Measurements from ENCODE around the gene RNF123. TPM values are rescaled to one million over a fixed set of nuclear protein-coding genes. Genes with fewer than 3 reads are reported as not detected.

The RNF123 gene
- total RNA-seq, 1 donor from 2014 or later: 33.1 TPM

- no peaks in the 10 kb centered on the region for H3K27me3 ChIP-seq
- no peak for TF ChIP-seq CTCF (IDR thresholded peaks at IDR 0.05)
- H3K4me3 ChIP-seq: no peak overlapping the region
- H3K4me1 ChIP-seq: peaks cover 2 to 4% of the 10 kb centered on the region in 2 donors
- intact Hi-C loops (cut with DNase I): no loop called here
- no peaks in the 10 kb centered on the region for H3K9me3 ChIP-seq
- H3K36me3 ChIP-seq: no peaks in the 10 kb centered on the region
- DNase-seq (ENCODE audit: low spot score in 2 of 2): no peak
- no peak overlapping the region for H3K27ac ChIP-seq
Measured at GRCh38 chr3:49646236-49646635, 43.1 kb upstream of the RNF123 start.

- Histone ChIP-seq H3K27ac (no peak overlapping the region), H3K9me3 (no peaks in the 10 kb centered on the region), H3K4me1 (peaks cover 2 to 4% of the 10 kb centered on the region in 2 donors), H3K27me3 (no peaks in the 10 kb centered on the region), H3K4me3 (no peak overlapping the region), H3K36me3 (no peaks in the 10 kb centered on the region)
- no peak for DNase-seq (ENCODE audit: low spot score in 2 of 2)
- TF ChIP-seq CTCF (IDR thresholded peaks at IDR 0.05): no peak
- intact Hi-C loops (cut with DNase I): no loop called here
Measured at GRCh38 chr3:49647741-49648140, 41.6 kb upstream of the RNF123 start.

- no peak for TF ChIP-seq CTCF (IDR thresholded peaks at IDR 0.05)
- Histone ChIP-seq H3K27me3 (no peaks in the 10 kb centered on the region), H3K9me3 (no peaks in the 10 kb centered on the region), H3K4me3 (no peak overlapping the region), H3K27ac (no peak overlapping the region), H3K36me3 (no peaks in the 10 kb centered on the region), H3K4me1 (peaks cover 2 to 4% of the 10 kb centered on the region in 2 donors)
- intact Hi-C loops (cut with DNase I): no loop called here
- DNase-seq (ENCODE audit: low spot score in 2 of 2): no peak
Measured at GRCh38 chr3:49648354-49649019, 40.9 kb upstream of the RNF123 start.

GRCh38 chr3:49649576-49649975 lies 39.8 kb upstream of the RNF123 start:
- Histone ChIP-seq H3K27me3 (no peaks in the 10 kb centered on the region), H3K4me3 (no peak overlapping the region), H3K4me1 (peaks cover 2 to 4% of the 10 kb centered on the region in 2 donors), H3K27ac (no peak overlapping the region), H3K9me3 (no peaks in the 10 kb centered on the region), H3K36me3 (no peaks in the 10 kb centered on the region)
- intact Hi-C loops (cut with DNase I): no loop called here
- no peak for TF ChIP-seq CTCF (IDR thresholded peaks at IDR 0.05)
- DNase-seq (ENCODE audit: low spot score in 2 of 2): no peak

- Histone ChIP-seq H3K27ac (no peak overlapping the region), H3K4me3 (no peak overlapping the region), H3K4me1 (peaks cover 2 to 4% of the 10 kb centered on the region in 2 donors), H3K27me3 (no peaks in the 10 kb centered on the region), H3K36me3 (no peaks in the 10 kb centered on the region), H3K9me3 (no peaks in the 10 kb centered on the region)
- no peak for TF ChIP-seq CTCF (IDR thresholded peaks at IDR 0.05)
- no peak for DNase-seq (ENCODE audit: low spot score in 2 of 2)
- intact Hi-C loops (cut with DNase I): no loop called here
Measured at GRCh38 chr3:49650177-49650576, 39.2 kb upstream of the RNF123 start.

GRCh38 chr3:49650637-49651036 lies 38.7 kb upstream of the RNF123 start:
- Histone ChIP-seq H3K27me3 (no peaks in the 10 kb centered on the region), H3K36me3 (no peaks in the 10 kb centered on the region), H3K4me3 (no peak overlapping the region), H3K9me3 (no peaks in the 10 kb centered on the region), H3K27ac (no peak overlapping the region), H3K4me1 (peaks cover 2 to 4% of the 10 kb centered on the region in 2 donors)
- DNase-seq (ENCODE audit: low spot score in 2 of 2): no peak
- intact Hi-C loops (cut with DNase I): no loop called here
- TF ChIP-seq CTCF (IDR thresholded peaks at IDR 0.05): no peak
